Raji (cell line): ENCODE data around the gene NUDT14.

Source experiments
- POLR2A ChIP-seq: IDR thresholded peaks from 2 replicates; pipeline ENCODE4 v1.6.1; 2011; ENCODE audit warnings: low read depth, low read length, control low read depth; ENCODE audit not compliant: insufficient read depth

The NUDT14 gene

GRCh38 chr14:105135700-105136395 lies 45.3 kb downstream of the NUDT14 start:
- no peak for TF ChIP-seq POLR2A

DNA sequence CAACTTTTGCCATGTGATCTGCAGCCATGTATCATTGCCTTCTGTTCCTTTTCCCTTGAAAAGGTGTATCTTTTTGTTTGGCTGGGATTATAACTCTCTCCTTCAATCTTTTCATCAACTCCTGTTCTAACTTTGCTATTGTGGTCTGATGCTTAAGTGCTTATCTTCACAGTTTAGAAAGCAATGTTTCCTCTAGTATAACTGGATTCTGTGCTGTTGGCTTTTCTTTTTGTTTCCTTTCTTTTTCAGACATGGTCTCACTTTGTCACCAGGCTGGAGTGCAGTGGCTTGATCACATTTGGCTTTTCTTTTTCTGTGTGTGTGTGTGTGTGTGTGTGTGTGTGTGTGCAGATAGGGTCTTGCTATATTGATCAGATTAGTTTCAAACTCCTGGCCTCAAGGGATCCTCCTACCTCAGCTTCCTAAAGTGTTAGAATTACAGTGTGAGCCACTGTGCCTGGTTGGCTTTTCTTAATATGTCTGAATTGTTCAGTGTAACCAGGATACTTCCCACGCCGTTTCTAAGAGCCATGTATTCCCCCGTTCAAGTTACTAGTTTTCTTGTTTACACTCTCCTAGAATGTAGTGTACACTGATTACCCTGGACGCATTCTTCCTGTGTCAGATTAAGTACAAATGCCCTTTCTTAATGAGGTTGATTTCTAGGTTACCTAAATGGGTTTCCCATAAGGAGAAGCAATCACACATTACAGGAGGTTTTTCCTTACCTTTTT lies 48.0 kb downstream of the NUDT14 start:
- TF ChIP-seq POLR2A = no peak

GRCh38 chr14:105131241-105131640 lies 49.9 kb downstream of the NUDT14 start:
- no peak for TF ChIP-seq POLR2A

DNA sequence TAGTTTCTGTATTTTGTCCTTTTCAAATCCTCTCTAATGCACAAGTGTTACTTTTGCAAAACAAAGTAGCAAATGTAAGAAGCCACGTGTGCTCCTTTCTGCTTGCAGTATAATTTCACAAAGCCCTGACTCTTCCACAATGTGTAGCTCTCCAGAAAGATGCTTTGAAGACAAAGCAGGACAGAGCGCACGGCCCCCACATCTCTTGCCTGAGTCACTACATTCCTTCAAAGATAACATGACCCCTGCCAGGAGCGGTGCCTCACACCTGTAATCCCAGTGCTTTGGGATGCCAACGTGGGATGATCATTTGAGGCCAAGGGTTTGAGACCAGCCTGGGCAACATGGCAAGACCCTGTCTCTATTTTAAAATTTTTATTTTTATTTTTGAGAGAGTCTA lies 53.1 kb downstream of the NUDT14 start:
- no peak for TF ChIP-seq POLR2A

- no peak for TF ChIP-seq POLR2A
These were observed 54.2 kb downstream of the NUDT14 start for GRCh38 chr14:105126981-105127329.

GRCh38 chr14:105126126-105126980 lies 54.8 kb downstream of the NUDT14 start:
- TF ChIP-seq POLR2A = no peak

DNA sequence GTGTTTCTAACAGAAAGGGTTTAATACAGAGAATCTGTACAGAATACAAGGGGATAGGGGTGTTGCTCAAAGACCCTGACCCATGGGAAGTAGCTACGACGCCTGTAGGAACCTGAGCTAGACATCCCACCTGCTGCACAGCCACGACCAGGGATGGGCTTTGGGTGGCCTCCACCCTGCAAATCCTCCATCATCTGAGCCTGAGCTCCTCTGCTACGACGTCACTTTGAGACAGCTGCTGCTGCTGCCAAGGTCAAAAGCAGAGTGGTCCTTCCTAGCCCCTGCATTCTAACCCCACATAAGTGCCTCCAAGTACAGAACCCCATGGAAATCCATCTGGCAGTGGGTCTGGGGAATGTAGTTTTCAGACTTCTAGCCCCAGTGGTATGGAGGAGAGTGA lies 56.3 kb downstream of the NUDT14 start:
- no peak for TF ChIP-seq POLR2A

DNA sequence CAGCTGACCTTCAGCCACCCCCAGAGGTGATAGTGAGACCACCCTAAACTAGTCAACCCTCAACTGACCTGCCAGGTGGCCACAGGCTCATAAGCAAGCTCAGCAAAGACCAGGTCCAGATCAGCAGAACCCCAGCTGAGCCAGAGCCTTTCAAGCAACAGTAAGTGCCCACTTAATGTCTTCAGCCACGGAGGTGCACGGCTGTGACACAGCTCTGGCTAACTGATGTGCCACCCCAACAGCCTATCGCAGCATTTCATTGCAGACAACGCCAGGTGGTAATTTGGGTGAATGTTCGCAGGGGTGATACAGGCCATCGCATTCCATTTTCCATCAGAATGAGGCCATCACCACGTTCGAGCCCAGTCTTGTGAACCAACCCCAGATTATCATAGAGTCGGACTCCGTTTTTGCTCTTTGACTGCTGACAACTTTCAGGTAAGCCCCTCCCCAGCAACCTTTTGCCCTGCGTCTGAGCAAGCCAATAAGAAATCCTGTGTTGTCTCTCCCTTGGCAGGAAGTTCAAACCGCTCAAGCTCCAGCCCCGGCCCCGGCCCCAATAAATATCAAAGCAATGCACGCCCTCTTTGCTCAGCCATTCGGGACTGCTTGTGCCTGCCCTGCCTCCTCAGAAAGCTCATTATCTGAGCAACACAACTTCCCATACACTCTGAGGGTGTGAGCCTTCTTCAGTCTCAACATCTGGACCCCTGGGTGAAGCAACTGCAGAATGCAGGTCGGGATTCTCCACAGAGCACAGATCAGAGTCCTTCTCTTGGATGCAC lies 56.9 kb downstream of the NUDT14 start:
- no peak for TF ChIP-seq POLR2A

DNA sequence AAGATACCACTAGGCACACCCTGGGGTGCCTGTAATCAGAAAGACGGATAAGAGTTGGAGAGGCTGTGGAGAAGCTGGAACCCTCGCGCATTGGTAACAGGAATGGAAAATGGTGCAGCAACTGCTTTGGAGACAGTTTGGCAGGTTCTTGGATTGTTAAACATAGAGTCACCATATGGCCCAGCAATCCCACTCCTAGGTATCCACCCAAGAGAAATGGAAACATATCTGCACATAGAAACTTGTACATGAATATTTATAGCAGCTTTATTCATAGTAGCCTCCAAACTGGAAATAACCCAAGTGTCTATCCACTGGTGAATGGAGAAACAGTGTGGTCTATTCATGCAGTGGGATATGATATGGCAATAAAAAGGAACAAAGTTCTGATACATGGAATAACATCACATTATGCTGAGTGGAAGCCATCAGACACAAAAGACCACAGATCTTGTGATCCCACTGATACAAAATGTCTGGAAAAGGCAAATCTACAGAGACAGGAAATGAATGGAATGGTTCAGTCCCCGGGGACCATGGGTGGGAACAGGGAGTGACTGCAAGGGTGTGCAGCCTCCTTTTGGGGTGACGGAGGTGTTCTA lies 57.9 kb downstream of the NUDT14 start:
- TF ChIP-seq POLR2A = no peak
